MM.1S (cell line): Measurements from ENCODE around the gene DDX51.

Experiments
- DNase-seq: peaks from one replicate; pipeline ENCODE4 v3.0.0-alpha.2; 2015
- H2AFZ ChIP-seq: fragments of 300-600 bp; sonication (generic); 2 replicates; pipeline ENCODE4 v1.6.0; 2016; ENCODE audit warnings: antibody characterized with exemption, low read length
- H3F3A ChIP-seq: fragments of 300-600 bp; sonication (generic); 2 replicates; pipeline ENCODE4 v1.6.1; 2016; ENCODE audit warnings: mild to moderate bottlenecking, antibody characterized with exemption, low read length, moderate library complexity, mixed read lengths; ENCODE audit not compliant: insufficient read depth
- H3K27ac ChIP-seq: fragments of 300-600 bp; sonication (generic); 2 replicates; pipeline ENCODE4 v1.5.1; 2016; ENCODE audit warnings: mild to moderate bottlenecking, low read length
- H3K27me3 ChIP-seq: fragments of 300-600 bp; sonication (generic); replicated peaks from 2 replicates; pipeline ENCODE4 v1.6.0; 2016; ENCODE audit warnings: low read length; ENCODE audit not compliant: insufficient read depth
- H3K36me3 ChIP-seq: fragments of 300-600 bp; sonication (generic); replicated peaks from 2 replicates; pipeline ENCODE4 v1.6.1; 2016; ENCODE audit warnings: mild to moderate bottlenecking, low read length, mixed read lengths; ENCODE audit not compliant: insufficient read depth
- H3K4me1 ChIP-seq: fragments of 300-600 bp; sonication (generic); 2 replicates; pipeline ENCODE4 v1.6.1; 2016; ENCODE audit warnings: low read length, mixed read lengths
- H3K4me2 ChIP-seq: fragments of 300-600 bp; sonication (generic); 2 replicates; pipeline ENCODE4 v1.6.0; 2016; ENCODE audit warnings: low read depth, low read length
- H3K4me3 ChIP-seq: fragments of 300-600 bp; sonication (generic); 2 replicates; pipeline ENCODE4 v1.5.1; 2016; ENCODE audit warnings: low read length, mixed read lengths
- H3K79me2 ChIP-seq: fragments of 300-600 bp; sonication (generic); 2 replicates; pipeline ENCODE4 v1.6.1; 2016; ENCODE audit warnings: mixed run types, low read length, mixed read lengths
- H3K9ac ChIP-seq: fragments of 300-600 bp; sonication (generic); 2 replicates; pipeline ENCODE4 v1.6.1; 2016; ENCODE audit warnings: low read length, mixed read lengths
- H3K9me2 ChIP-seq: fragments of 300-600 bp; sonication (generic); replicated peaks from 2 replicates; pipeline ENCODE4 v1.6.1; 2016; ENCODE audit warnings: mild to moderate bottlenecking, low read length, mixed read lengths; ENCODE audit not compliant: insufficient read depth
- H3K9me3 ChIP-seq: fragments of 300-600 bp; sonication (generic); replicated peaks from 2 replicates; pipeline ENCODE4 v1.6.1; 2016; ENCODE audit warnings: mild to moderate bottlenecking, low read length, mixed read lengths; ENCODE audit not compliant: insufficient read depth
- H4K20me1 ChIP-seq: fragments of 300-600 bp; sonication (generic); 2 replicates; pipeline ENCODE4 v1.6.1; 2016; ENCODE audit warnings: mild to moderate bottlenecking, low read length, moderate library complexity, mixed read lengths; ENCODE audit not compliant: insufficient read depth
- CTCF ChIP-seq: fragments of 300-600 bp; sonication (generic); IDR thresholded peaks from 2 replicates; pipeline ENCODE4 v1.5.1; 2016; ENCODE audit warnings: antibody characterized with exemption, low read length, mixed read lengths
- EZH2 ChIP-seq: fragments of 300-600 bp; sonication (generic); optimal IDR thresholded peaks from 2 replicates; pipeline ENCODE3; 2017; ENCODE audit warnings: low read depth, mild to moderate bottlenecking, antibody characterized with exemption, low read length, mixed read lengths
- EZH2phosphoT487 ChIP-seq: fragments of 300-600 bp; sonication (generic); IDR thresholded peaks from 2 replicates; pipeline ENCODE4 v1.6.1; 2018; ENCODE audit warnings: antibody characterized with exemption, low read length

Gene DDX51

DNA sequence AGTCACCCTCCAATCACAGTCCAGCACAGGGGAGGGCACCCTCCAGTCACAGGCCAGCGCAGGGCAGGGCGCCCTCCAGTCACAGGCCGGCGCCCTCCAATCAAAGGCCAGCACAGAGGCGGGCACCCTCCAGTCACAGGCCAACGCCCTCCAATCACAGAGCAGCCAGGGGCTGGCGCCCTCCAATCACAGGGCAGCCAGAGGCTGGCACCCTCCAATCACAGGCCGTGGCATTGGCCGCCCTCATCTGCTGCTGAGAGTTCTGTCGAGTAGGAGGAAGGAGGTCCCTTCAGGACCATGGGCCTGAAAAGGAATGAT lies 26.6 kb downstream of the DDX51 start:
- no peaks in the 10 kb centered on the region for H3K27me3 ChIP-seq
- no peak overlapping the region for H3K9ac ChIP-seq
- H3F3A ChIP-seq, result no peaks in the 10 kb centered on the region
- no peak overlapping the region for H3K4me2 ChIP-seq
- no peaks in the 10 kb centered on the region for H3K79me2 ChIP-seq
- no peak for TF ChIP-seq EZH2
- no peak for TF ChIP-seq CTCF
- TF ChIP-seq EZH2phosphoT487, result no peak
- no peaks in the 10 kb centered on the region for H3K36me3 ChIP-seq
- H3K4me1 ChIP-seq, result no peaks in the 10 kb centered on the region
- H3K4me3 ChIP-seq, result no peak overlapping the region
- H3K9me3 ChIP-seq, result no peaks in the 10 kb centered on the region
- no peak overlapping the region for H2AFZ ChIP-seq
- no peak overlapping the region for H3K27ac ChIP-seq
- no peaks in the 10 kb centered on the region for H4K20me1 ChIP-seq
- DNase-seq, result no peak
- no peaks in the 10 kb centered on the region for H3K9me2 ChIP-seq

DNA sequence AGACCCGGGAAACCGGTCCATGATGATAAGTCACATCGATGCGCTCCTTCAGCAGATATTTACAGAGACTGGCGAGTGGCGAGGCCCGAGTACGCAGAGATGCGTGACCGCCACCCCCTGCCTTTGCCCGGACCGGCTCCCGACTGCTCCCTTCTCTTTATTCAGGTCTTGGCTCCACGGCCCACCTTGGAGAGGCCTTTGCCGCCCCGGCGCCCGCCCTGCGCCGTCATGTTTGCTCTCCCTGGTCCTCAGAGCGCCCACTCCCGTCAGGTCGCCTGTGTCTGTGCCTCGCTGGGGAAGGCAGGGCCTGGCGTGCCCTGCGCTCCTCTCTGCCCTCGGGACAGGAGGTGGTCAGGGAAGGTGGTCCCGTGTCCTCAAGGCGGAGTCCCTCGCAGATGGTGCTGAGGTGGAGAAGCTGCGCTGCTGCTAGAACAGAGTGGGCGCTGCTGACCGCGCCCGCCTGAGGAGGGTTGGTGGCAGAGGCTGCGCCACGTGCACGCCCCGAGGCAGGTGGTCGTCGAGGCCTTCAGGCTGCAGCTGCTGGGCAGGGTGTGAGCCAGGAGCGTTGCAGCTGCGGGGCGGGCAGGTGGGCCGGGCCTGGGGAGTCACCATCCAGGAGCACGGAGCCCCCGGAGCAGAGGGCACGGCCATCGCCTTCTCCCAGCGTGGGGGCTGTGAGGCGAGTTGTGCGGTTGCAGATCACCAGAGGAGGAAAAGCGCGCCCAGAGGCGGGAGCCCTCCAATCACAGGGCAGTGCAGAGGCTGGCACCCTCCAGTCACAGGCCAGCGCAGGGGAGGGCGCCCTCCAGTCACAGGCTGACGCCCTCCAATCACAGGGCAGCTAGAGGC lies 27.2 kb downstream of the DDX51 start:
- TF ChIP-seq EZH2phosphoT487, result no peak
- no peak for TF ChIP-seq EZH2
- TF ChIP-seq CTCF, result no peak
- Histone ChIP-seq H3K4me1 (no peaks in the 10 kb centered on the region), H3K4me2 (no peak overlapping the region), H2AFZ (no peak overlapping the region), H3K9me2 (no peaks in the 10 kb centered on the region), H3F3A (no peaks in the 10 kb centered on the region), H3K36me3 (no peaks in the 10 kb centered on the region), H3K9me3 (no peaks in the 10 kb centered on the region), H3K27me3 (no peaks in the 10 kb centered on the region), H3K9ac (no peak overlapping the region), H3K27ac (no peak overlapping the region), H4K20me1 (no peaks in the 10 kb centered on the region), H3K4me3 (no peak overlapping the region), H3K79me2 (no peaks in the 10 kb centered on the region)
- no peak for DNase-seq

DNA sequence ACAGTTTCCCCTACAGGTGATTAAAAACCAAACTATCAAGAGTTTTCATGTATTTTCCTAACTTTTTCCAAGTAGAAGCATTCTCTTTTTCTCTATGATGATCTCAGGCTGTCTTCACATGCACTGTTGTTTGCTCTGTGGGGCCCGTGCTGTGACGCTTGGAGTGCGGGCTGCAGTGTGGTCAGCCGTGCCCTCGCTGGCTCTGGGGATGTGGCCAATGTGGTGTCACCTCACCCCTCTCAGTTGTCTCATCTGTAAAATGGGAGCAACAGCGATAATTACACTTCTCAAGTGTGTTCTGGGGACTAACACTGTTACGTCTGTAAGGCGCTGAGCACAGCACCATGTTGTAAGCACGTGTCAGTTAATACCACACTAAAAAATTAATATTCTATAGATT lies 28.6 kb downstream of the DDX51 start:
- Histone ChIP-seq H3K9ac (no peak overlapping the region), H3K27me3 (no peaks in the 10 kb centered on the region), H3K4me1 (no peaks in the 10 kb centered on the region), H3K4me2 (no peak overlapping the region), H2AFZ (no peak overlapping the region), H3K27ac (no peak overlapping the region), H4K20me1 (no peaks in the 10 kb centered on the region), H3K36me3 (no peaks in the 10 kb centered on the region), H3K9me3 (no peaks in the 10 kb centered on the region), H3K9me2 (no peaks in the 10 kb centered on the region), H3K79me2 (no peaks in the 10 kb centered on the region), H3K4me3 (no peak overlapping the region), H3F3A (no peaks in the 10 kb centered on the region)
- no peak for DNase-seq
- no peak for TF ChIP-seq EZH2
- no peak for TF ChIP-seq EZH2phosphoT487
- TF ChIP-seq CTCF, result no peak
